AG08395 (cell line): ENCODE results near the gene IER2.

ENCODE experiments used
- DNase-seq: peaks from one replicate; pipeline ENCODE4 v3.0.0; 2012; ENCODE audit warnings: mixed read lengths, low spot score

Gene IER2, protein sequence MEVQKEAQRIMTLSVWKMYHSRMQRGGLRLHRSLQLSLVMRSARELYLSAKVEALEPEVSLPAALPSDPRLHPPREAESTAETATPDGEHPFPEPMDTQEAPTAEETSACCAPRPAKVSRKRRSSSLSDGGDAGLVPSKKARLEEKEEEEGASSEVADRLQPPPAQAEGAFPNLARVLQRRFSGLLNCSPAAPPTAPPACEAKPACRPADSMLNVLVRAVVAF

DNA sequence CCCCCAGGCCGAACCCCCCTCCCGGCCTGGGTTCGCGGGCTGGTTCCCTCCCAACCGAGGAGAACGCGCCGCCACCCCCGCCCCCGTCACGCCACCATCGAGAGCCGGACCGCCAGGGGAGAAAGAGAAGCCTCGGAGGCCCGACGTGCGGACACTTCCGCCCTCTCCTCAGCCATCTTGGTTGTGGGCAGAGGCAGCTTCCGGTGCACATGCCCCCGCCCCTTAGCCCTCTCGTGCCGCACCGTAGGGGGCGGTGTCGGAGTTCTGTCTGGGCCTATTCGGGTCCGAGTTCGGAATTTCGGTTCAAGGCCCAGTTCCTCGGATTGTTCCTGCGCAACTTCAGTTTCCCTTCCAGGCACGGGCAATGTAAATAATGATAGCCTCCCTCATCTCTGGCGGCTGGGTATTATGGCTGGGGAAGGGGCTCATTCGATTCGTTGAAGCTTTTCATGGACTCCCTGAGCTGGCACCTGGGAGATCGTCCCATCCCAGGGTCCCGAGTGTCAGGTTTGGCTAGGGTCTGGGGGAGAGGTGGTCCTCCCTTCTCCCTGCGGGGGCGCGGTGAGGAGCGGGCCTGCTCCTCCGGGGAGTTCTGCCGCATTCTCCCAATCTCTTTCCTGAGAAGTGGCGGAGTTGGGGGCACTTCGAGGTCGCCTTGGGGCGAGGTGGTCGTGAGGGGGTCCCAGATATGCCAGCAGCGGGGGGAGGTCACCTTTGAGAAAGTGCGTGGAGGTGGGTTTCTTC lies at the start of gene IER2, which contains the start of gene STX10:
Gene IER2, plus strand, starts transcription at position 225 of the 744 bp plus-strand sequence. CDS start 2,776 bp downstream, outside the sequence.
Gene STX10, minus strand, starts transcription at position 189 of the 744 bp plus-strand sequence. CDS start 202 bp downstream, outside the sequence.
- peak; percentile 89 for DNase-seq

DNA sequence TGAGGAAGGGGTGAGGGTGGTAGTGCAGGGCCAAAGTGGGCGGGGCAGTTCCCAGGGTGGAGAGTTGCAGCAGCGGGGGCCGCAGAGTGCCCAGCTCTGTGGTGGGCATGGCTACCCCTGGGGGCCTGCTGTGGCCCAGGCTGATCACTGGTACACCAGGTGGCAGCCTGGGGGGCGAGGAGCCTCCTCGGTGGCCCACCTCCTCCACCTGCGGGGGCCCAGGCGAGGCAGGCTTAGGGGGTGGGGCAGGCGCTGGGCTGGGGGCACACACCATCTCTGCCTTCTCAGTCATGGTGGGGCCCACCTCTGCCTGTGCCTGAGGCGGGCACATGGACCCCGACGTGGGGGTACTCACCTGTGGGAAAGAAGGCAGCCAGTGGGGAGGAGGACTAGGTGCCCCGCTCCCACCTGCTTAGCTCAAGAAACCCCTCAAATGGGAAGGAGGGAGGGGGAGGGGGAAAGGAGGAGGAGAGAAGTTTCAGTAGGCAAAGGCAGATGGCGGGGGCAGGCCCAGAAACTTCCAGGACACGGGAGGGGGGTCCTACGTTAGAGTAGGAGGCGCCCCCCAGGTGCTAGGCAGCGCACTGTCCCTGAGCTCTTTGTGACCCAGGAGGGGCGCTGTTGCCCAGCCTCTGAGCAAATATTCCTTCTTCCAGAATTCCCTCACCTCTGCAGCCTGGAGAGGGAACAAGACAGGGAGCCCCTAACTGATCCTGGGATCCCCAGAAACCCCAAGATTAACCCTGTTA lies 49.2 kb upstream of the IER2 start:
- no peak for DNase-seq

DNA sequence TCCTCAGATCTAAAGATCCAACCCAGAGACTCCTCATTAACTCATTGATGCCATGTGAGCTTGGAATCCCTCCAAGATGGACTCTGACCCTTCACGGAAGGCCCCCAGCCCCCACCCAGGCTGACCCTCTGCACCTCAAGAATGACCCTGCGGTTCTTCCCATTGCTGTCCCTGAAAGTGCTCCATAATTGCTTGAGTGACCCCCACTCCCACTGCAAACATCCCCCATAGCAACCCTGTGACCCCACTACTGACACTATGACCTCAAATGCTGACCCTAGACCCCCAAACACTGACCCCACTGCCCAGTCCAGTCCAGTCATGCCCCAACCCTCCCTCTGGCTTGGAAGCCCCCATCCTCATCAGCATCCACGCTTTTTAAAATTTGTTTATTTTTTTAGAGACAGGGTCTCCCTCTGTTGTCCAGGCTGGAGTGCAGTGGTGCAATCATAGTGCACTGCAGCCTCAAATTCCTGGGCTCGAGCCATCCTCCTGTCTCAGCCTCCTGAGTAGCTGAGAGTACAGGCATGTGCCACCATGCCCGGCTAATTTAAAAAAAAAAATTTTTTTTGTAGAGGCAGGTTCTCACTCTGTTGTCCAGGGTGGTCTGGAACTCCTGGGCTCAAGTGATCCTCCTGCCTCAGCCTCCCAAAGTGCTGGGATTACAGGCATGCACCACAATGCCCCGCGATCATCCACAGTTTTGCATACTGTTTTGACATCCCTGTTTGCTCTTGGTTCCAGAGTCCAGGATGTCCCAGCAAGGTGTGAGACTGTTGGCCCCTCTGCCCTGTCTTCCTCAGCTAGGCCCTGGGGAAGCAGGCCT lies 48.4 kb upstream of the IER2 start:
- no peak for DNase-seq

DNA sequence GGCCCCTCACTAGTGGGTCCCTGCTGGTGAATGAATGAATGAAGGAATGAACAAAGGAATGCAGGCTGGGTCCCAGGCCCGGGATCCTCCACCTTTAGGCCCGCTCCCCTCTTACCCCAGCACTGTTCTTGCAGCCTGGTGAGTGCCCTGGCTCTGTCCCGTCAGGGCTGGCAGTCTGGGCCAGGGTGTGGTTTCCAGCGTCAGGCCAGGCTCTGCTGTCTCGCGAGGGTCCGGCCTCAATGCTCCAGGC lies 47.9 kb upstream of the IER2 start:
- DNase-seq: no peak

DNA sequence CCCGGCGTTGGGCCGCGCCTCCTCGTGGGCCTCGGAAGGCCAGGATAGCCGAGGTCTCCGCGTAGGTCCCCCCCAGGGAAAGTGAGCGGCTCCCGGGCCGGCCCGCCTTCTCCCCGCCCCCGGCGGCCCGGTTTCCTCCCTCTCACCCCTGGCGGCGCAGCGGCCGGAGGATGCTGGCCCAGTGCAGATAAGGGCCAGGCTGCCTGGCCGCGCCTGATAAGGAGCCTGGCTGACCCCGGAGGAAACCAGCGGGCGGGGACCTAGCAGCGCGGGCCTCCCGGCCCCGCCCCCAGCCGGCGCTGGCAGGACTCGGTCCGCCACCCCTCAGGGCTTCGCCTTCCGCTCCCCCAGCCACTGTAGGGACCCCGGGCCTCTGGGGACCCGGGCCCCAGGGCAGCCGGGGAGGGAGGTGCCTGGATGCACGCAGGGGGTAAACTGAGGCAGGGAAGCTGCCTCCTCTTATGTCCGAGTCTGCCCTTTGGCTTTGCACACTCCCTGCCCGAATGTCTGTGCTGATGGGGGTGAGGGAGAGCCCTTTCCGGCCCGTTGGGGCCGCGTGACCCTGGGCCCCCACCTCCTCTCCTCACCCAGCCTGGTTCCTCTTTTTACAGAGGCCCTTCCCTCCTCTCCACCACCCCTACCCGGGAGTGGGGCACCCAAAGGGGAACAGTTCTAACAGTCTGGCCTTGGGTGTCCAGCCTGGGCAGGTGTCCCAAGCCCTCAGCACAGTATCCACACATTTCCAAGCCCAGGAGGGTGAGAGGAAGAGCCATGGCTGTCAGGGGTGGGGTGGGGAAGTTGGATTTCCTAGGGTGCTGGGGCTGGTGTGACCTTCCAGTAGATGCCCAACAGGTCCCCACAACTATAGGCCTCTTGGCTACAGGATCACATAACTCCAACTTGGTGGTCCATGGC lies 47.3 kb upstream of the IER2 start, which contains the start of gene LYL1:
Gene LYL1, minus strand, starts transcription at position 193 of the 915 bp plus-strand sequence. CDS start 1,687 bp downstream, outside the sequence.
- DNase-seq: peak; percentile 58

DNA sequence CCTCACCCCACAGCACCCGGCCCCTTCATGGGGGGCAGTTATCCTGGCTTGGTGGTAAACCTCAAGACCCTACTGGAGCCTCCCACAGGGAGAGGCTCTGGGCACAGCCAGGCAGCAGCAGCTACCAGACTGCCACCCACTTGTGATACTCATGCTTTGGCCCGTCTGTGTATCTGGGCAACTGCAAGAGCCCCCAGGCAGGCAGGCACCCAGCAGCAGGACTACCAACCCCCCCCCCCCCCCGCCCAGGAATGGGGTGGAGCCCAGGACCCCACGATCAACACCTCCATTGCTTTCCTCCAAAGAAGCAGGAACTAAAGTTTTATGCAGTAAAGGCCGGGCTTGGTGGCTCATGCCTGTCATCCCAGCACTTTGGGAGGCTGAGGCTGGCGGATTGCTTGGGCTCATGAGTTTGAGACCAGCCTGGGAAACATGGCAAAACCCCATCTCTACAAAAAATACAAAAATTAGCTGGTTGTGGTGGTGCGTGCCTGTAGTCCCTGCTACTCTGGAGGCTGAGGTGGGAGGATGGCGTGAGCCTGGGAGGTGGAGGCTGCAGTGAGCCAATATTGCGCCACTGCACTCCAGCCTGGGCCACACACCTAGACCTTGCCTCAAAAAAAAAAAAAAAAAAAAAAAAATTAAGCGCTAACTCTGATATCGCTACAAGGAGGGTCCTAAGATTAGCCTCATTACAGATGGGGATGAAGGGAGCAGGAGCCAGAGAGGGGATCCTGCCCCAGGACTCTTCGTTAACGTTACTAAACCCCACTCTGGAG lies 46.4 kb upstream of the IER2 start:
- DNase-seq: no peak

DNA sequence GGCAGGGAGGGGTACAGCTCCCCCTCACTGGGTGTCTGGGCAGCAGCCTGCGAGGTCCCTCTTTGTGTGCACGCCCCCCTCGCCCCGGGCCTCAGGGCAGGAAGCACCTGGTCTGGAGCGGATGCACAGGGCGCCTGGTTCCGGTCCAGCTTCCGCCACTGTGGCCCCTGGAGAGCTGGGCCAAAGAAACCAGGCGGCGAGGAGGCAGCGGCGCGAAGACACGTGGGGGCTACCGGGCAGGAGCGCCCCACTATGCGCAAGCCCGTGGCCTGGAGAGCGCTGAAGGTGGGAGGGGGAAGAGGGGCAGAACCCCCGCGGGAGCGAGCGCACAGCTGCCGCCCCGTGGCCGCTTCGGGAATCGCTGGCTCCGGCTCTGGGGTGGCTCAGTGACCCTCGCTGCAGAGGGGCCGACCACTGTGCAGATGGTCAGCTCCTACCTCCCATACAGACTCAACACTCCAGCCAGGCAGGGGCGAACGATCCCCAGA lies 45.8 kb upstream of the IER2 start:
- no peak for DNase-seq

DNA sequence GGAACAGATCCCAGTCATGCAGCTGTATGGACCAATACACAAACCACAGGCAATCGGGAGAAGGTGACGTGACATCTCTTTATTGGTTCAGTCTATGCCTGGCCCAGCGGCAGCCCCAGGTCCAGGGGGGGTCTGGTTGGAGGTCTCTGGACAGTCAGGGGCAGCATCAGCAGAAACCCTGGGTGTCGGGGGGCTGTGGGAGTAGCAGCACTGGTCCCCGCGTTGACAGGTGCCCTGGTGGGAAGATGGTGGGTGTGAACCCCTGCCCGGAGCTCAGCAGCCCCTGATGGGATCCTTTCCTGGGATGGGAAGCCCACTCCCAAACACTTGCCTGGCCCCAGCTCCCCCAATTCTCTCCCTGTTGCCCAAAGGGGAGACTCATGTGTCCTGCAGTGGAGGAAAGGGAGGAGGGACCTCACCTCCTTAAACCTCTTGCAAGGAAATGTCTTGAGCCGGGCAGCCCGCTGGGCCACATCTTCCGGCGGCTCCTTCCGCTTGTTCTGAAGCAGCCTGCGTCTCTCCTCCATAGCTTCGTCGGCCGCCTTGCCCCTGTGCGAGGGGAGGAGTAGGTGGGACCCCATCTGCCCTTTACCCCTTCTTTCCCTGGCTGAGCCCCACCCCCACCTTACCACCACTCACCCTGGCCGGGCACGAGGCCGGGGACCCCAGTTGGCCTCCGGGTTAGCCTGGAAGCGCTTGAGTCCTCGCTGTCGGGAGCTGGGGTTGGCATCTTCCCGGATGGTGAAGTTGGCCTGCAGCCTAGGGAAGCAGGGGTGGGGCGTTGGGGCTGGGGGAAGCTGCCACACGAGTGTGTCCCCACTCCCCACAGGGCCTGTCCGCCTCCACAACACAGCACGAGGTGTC lies 45.1 kb upstream of the IER2 start:
- no peak for DNase-seq

DNA sequence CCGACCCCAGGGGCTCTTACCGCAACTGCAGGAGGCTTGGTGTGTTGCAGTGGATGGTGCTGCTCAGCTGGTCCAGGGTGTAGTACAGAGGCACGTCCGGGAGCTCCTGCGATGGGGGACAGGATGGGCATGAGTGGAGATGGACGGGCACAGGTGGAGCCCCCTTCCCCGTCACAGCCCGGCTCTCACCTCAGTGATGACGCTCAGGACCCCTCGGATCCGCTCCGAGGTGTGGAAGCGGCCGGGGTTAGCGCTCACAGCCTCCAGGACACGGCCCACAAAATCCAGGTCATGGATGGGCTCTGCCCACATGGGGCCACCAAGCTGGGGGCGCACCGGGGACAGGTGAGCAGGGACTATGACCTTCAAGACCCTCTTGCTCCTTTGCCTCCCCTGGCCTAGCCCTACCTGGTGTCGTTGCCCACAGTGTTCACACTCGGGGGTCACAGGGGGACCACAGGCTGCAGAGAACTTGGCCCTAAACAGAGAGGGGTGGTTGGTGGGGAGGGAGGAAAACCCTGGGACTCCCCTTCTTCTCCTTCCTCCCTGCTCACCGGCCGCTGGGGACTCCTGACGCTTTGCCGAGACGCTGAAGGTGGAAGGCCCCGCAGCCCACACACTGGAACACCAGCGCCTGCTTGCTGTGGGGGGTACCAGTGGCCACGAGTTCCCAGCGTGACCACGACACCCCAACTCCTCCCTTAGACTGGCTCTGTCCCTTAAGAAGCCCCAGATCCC lies 40.7 kb upstream of the IER2 start:
- DNase-seq: no peak

DNA sequence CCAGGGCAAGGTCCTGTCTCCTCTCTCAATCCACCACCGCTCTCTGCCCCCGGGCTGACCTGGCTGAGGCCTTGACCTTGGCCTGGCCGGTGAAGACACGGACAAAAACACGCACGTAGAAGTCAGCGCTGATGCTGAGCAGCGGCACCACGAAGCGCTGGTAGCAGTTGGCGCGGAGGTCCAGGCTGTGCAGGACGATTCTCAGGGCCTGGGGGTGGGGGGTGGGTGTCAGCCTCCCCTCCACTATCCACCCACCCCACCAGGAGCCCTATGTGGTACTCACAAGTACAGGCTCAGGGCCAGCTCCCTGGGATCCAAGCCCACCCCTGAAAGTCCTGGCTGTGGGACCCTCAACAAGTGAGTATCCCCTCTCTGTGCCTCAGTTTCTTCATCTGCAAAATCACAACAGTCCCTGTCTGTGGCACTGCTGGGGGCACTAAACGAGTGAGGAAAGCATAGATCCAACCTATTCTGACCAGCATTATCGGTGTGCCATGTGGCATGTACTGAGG lies 40.1 kb upstream of the IER2 start:
- no peak for DNase-seq

DNA sequence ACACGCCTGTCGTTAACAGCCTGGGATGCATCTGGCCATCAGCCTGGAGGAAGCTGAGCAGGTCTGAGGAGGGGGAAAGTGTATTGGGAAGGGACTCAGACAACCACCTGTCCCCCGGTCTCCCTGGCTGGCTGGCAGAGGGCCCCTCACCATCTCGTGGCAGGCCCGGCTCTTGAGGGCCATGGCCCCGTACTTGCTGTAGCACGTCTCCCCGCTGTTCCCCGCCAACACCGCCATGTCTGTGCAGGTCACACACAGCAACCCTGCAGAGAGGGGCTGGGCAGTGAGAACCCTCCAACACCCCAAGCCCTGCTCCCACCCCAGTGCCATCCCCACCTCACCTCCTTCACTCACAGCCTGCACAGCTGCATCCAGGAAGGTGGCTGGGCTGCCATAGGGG lies 37.7 kb upstream of the IER2 start:
- no peak for DNase-seq

DNA sequence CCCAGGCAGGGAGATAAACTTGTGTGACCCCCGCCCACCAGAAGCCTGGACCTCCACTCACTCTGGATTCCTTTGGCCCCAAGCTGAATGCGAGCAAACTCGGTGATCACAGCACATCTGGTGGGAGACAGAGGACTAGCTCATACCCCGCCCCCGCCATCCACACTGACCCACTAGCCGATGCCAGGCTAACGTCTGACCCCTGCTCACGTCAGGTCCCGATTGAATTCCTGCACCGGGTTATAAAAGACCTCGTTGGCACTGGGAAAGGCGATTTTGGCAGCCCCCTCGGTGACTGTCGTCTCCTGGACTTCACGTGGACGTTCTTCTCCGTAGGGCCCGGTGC lies 34.3 kb upstream of the IER2 start:
- no peak for DNase-seq

DNA sequence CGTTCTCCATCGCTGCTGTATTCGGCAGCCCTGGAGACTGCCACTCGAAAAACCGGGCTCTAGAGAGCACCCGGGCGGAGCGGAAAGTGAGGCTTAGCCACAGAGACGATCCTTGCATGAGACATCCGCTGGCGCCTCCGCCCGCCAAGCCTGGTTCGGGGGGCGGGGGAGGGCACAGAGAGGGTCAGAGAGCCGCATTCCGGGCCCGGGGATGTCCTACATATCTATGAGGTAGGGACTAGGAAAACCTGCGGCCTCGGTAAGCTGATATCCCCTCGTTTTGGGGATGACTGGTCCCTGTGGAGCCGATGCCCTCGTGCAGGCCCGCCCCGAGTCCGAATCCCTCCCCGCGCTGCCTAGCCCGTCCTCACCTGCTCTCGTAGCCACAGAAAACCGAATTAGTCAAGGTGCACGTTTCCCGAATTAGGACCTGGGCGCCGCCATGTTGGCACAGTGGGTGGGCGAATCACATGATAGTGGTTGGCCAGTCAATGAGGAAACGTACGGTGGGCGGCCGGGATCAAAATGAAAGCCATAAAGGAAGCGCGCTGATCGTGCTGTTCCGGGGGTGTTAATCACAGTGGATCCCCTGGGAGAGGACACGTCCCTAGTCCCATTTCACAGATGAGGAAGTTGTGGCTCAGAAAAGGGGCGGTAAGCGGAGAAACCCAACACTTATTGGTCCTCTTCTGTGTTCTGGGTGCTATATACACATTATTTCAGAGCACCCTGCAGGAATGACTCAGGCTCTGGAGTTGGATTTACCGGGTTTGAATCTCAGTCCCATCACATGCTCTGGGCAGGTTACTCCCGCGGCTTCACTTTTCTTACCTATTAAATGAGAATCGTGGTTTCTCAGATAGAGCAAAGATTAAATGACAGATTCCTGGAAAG lies 33.7 kb upstream of the IER2 start, which contains the start of gene TRMT1:
Gene TRMT1, minus strand, starts transcription at position 459 of the 894 bp plus-strand sequence. Its CDS starts 341 bp downstream, at position 118.
- DNase-seq: peak; percentile 96

DNA sequence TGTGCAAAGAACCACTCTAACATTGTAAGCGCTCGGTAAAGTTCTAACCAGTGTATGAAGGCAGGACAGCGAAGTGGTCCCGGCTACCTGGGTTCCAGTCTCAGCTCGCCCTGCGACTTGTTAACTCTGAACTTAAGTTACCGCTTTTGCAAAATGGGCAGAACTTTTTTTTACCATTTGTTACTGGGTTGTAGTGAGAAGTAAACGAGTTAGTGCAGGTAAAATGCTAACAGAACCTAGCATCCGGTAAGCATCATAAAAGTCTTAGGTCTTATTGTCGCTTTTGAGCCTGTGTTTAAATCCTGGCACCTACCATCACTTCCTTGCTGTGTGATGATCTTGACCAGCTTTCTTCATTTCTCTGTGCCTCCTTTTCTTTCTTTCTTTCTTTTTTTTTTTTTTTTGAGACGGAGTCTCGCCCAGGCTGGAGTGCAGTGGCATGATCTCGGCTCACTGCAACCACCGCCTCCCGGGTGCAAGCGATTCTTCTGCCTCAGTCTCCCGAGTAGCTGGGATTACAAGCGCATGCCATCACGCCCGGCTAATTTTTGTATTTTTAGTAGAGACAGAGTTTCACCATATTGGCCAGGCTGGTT lies 32.9 kb upstream of the IER2 start:
- no peak for DNase-seq

DNA sequence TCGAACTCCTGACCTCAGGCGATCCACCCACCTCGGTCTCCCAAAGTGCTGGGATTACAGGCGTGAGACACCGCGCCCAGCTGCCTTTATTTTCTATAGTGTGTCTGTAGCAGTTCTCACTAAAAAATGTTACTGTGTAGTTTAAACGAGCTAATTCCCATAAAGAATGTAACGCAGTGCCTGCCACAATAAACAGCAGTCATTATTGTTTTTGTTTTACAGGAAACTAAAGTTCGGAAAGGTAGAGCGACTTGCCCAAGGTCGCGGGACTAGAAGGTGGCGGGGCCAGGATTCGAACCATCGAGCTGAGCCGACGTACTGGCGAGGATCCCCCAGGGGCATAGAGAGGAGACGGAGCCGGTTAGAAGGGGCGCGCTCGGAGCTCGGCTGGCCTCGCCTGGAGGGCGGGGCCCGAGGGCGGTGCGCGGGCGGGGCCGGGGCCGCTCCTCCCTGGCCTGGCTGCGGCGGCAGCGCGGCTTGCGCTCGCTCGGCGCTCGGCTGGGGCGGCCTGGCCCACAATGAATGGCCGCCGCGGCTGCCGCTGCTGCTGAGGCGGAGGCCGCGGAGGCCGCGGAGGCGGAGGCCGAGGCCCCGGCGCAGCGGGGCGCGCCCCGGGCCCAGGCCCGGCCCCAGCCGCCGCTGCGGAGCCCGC lies 32.3 kb upstream of the IER2 start, which contains the start of gene NACC1:
Gene NACC1, plus strand, starts transcription at position 493 of the 652 bp plus-strand sequence. CDS start 16,944 bp downstream, outside the sequence.
- DNase-seq: peak; percentile 98
